Suprapubic skin (tissue), 4 donors: Measurements from ENCODE around the gene UBE2R2. TPM values are rescaled to one million over a fixed set of nuclear protein-coding genes. Genes with fewer than 3 reads are reported as not detected.
"Not testable (repeated sequence)": the region's sequence is repeated elsewhere in the genome, so short reads cannot be mapped to it uniquely, and the experiment has no call there.

ENCODE experiments used
- DNase-seq, 2 donors: peaks; one replicate each; pipeline ENCODE4 v3.0.0-alpha.2; 2019; ENCODE audit warnings: low spot score in 2 of 2
- H3K27ac ChIP-seq: fragments of 200-600 bp; sonication (generic); one replicate; pipeline ENCODE4 v1.5.1; 2019
- H3K27me3 ChIP-seq: fragments of 200-600 bp; sonication (generic); one replicate; pipeline ENCODE4 v1.5.1; 2019
- H3K36me3 ChIP-seq: fragments of 200-600 bp; sonication (generic); one replicate; pipeline ENCODE4 v1.5.1; 2019
- H3K4me1 ChIP-seq: fragments of 200-600 bp; sonication (generic); one replicate; pipeline ENCODE4 v1.5.1; 2019
- H3K4me3 ChIP-seq: fragments of 200-600 bp; sonication (generic); one replicate; pipeline ENCODE4 v1.5.1; 2019; ENCODE audit warnings: mild to moderate bottlenecking
- H3K9me3 ChIP-seq: fragments of 200-600 bp; sonication (generic); one replicate; pipeline ENCODE4 v1.5.1; 2019
- EP300 ChIP-seq: sonication (generic); formaldehyde crosslinking; IDR thresholded peaks from one replicate; pipeline ENCODE4 v1.6.1; 2017; ENCODE audit warnings: antibody characterized with exemption
- POLR2A ChIP-seq, 2 donors: fragments of 450-650 bp; IDR thresholded peaks; one replicate each; pipeline ENCODE4 v1.6.1; 2017; ENCODE audit warnings: antibody characterized with exemption in 2 of 2, mild to moderate bottlenecking in 2 of 2, moderate library complexity in 2 of 2
- POLR2AphosphoS5 ChIP-seq, 3 donors: sonication (generic); formaldehyde crosslinking; IDR thresholded peaks; one replicate each; pipeline ENCODE4 v1.6.1; 2017; ENCODE audit warnings: antibody characterized with exemption in 3 of 3
- WGBS: methylation state at CpG from one replicate; pipeline ENCODE4 v1.1.5; 2018; 5-methylcytosine and 5-hydroxymethylcytosine counted together
- total RNA-seq, 4 donors: library from RNA; depleted of rRNA; stranded (reverse); fragments of >200 nt; gene quantifications; one replicate each; pipeline ENCODE4 v1.1.0, GENCODE V29; 2016
- TF ChIP-seq, protein P1 (sequence below), 2 donors: fragments of 200-600 bp in 1 of 2; fragments of 450-650 bp in 1 of 2; sonication (generic) in 1 of 2; IDR thresholded peaks; one replicate each; pipeline ENCODE4 v1.5.1; 2016 to 2019; ENCODE audit warnings: antibody characterized with exemption in 2 of 2, mild to moderate bottlenecking in 1 of 2, moderate library complexity in 1 of 2

Gene UBE2R2
- total RNA-seq, 4 donors from 2014 or later: 29.2 to 36.4 (median 33.5) TPM

DNA sequence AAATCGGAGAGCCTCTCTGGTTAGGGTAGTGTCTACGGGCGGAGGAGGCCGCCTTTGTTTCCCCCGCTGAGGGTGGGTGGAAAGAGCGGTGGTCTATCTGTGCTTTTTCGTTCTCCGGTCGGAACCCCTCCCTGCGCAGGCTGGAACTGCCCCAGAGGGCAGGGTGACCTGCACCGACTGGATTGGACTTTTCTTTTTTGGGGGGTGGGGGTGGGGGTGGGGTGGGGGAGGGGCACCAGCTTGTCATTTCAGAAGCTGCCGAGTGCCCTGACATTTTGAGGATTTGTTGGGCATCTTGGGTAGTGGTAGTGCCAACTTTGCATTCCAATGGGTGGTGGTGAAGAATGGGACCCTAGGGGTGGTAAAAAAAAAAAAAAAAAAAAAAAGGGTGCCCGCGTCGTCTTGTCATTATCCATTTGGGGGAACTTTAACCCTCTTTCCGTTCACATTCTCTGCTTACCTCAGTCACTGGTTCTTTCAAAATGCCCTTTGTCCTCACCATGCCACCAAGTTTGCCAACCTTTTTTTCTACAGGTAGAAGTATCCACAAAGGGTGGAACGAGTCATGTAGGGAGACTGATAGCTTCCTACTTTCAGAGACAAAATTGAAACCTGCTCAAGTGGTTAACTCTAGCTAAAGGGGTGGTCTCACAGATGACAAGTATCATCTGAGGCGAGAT, 1.3 kb downstream of the UBE2R2 start:
- Histone ChIP-seq H3K4me3 (peak overlapping the region; percentile 96), H3K9me3 (no peaks in the 10 kb centered on the region), H3K27ac (peak overlapping the region; percentile 100), H3K27me3 (no peaks in the 10 kb centered on the region), H3K36me3 (no peaks in the 10 kb centered on the region), H3K4me1 (peaks cover 57% of the 10 kb centered on the region)
- no peak for TF ChIP-seq POLR2A (IDR thresholded peaks at IDR 0.05)
- no peak for TF ChIP-seq POLR2AphosphoS5 (IDR thresholded peaks at IDR 0.05)
- TF ChIP-seq EP300: no peak
- TF ChIP-seq, protein P1, sequence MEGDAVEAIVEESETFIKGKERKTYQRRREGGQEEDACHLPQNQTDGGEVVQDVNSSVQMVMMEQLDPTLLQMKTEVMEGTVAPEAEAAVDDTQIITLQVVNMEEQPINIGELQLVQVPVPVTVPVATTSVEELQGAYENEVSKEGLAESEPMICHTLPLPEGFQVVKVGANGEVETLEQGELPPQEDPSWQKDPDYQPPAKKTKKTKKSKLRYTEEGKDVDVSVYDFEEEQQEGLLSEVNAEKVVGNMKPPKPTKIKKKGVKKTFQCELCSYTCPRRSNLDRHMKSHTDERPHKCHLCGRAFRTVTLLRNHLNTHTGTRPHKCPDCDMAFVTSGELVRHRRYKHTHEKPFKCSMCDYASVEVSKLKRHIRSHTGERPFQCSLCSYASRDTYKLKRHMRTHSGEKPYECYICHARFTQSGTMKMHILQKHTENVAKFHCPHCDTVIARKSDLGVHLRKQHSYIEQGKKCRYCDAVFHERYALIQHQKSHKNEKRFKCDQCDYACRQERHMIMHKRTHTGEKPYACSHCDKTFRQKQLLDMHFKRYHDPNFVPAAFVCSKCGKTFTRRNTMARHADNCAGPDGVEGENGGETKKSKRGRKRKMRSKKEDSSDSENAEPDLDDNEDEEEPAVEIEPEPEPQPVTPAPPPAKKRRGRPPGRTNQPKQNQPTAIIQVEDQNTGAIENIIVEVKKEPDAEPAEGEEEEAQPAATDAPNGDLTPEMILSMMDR (IDR thresholded peaks at IDR 0.05): no peak
- DNase-seq: no peak
- WGBS: under 1% methylated on average over 8 of the region's 18 CpGs

DNA sequence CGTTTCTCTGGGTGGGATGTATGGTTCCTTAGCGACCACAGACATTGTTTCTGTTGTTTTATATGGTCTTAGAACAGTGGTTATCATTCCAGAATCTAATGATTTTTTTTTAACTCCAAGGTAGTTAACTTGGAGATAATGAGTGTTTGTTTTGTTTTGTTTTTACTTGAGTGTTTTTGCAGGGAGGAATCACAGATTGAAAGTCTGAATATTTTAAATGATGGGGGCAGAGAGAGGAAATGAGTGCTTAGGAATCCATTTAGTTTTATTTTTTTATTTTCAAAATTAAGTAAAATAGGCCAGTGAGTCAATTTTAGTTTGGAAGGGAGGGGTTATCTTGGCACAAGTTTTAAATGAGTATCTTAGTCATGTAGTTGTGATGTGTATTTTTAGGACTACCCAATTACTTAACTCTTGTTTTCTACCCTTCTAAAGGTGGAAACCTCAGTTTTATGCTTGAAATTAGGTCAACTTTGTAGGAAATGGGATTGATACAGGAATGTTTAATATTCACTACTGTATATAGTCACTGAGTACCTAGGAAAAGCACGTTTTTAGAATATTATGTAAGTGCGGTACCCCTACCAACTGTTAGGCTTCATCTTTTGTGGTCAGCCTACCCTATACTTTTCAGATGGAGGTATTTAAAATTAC, 2.0 kb downstream of the UBE2R2 start:
- DNase-seq: no peak
- H3K27ac ChIP-seq: peak overlapping the region; percentile 100
- no peaks in the 10 kb centered on the region for H3K27me3 ChIP-seq
- H3K9me3 ChIP-seq: no peaks in the 10 kb centered on the region
- peak overlapping the region; percentile 96 for H3K4me3 ChIP-seq
- H3K36me3 ChIP-seq: no peaks in the 10 kb centered on the region
- peaks cover 50% of the 10 kb centered on the region for H3K4me1 ChIP-seq
- TF ChIP-seq EP300: no peak
- TF ChIP-seq POLR2AphosphoS5 (IDR thresholded peaks at IDR 0.05): no peak
- TF ChIP-seq, protein P1 (IDR thresholded peaks at IDR 0.05): no peak
- TF ChIP-seq POLR2A (IDR thresholded peaks at IDR 0.05): no peak
- WGBS: 16% methylated on average over 4 of the region's 4 CpGs

DNA sequence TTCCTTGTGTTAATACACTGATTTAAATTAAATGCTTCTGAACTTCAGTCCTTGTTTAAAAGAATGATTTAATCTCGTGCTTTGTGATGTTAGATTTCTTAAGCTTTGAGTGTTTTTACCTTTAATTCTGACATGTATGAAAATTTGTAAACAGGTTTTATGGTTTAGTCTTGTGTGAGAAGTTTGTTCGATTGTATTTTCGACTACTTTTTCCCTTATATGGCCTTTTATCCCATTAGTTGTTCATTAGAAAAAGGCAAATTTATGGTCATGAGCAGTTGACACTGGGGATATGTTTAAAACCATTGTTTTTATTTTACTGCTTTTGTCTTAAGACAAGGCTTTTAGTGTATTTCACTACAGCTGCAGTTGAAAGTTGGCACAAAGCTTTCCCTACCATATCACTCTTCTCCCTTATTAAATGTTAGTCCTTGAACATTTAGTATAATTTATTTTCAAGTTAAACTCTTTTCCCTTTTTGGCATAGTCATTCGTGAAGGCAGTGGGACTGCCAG, 3.3 kb downstream of the UBE2R2 start:
- H3K36me3 ChIP-seq: no peaks in the 10 kb centered on the region
- no peaks in the 10 kb centered on the region for H3K27me3 ChIP-seq
- peaks cover 40% of the 10 kb centered on the region for H3K4me1 ChIP-seq
- H3K9me3 ChIP-seq: no peaks in the 10 kb centered on the region
- 35% methylated on average over 4 of the region's 4 CpGs for WGBS
- peak overlapping the region; percentile 100 for H3K27ac ChIP-seq
- no peak for DNase-seq
- TF ChIP-seq, protein P1 (IDR thresholded peaks at IDR 0.05): no peak
- no peak for TF ChIP-seq POLR2AphosphoS5 (IDR thresholded peaks at IDR 0.05)
- TF ChIP-seq POLR2A (IDR thresholded peaks at IDR 0.05): no peak
- TF ChIP-seq EP300: no peak
- H3K4me3 ChIP-seq: peak overlapping the region; percentile 96

DNA sequence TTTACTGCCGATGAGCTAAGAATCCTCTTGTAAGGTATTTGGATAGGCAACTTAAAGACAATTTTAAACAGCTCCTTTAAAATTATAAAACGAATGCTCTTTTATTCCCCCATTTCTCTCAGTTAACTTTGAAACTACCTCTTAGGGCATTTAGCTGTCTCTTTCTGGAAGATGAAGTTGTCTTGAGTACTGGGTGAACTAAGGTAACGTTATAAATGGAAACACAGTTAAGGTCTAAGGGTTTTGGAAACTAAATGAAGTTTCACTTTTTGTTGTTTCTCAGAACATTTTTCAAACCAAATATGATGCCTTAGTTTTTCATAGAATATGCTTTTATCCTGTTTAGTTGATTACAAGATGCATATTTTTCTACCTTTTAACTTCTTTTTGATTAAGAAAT, 6.8 kb downstream of the UBE2R2 start:
- H3K4me1 ChIP-seq: peaks cover 26% of the 10 kb centered on the region
- H3K27me3 ChIP-seq: no peaks in the 10 kb centered on the region
- no peak for TF ChIP-seq POLR2AphosphoS5 (IDR thresholded peaks at IDR 0.05)
- TF ChIP-seq, protein P1 (IDR thresholded peaks at IDR 0.05): no peak
- no peak for TF ChIP-seq POLR2A (IDR thresholded peaks at IDR 0.05)
- no peak for TF ChIP-seq EP300
- H3K36me3 ChIP-seq: no peaks in the 10 kb centered on the region
- DNase-seq: no peak
- H3K27ac ChIP-seq: no peak overlapping the region
- no peak overlapping the region for H3K4me3 ChIP-seq
- H3K9me3 ChIP-seq: no peaks in the 10 kb centered on the region
- WGBS: 87% methylated on average over 3 of the region's 3 CpGs

DNA sequence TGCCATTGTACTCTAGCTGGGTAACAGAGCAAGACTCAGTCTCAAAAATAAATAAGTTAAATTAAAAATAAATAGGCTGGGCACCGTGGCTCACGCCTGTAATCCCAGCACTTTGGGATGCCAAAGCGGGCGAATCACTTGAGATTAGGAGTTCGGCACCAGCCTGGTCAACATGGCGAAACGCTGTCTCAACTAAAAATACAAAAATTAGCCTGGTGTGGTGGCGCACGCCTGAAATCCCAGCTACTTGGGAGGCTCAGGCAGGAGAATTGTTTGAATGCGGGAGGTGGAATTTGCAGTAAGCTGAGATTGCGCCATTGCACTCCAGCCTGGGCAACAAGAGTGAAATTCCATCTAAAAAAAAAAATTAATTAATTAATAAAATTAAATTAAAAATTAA, 10.3 kb downstream of the UBE2R2 start:
- not testable (repeated sequence) for H3K4me1 ChIP-seq, H3K27ac ChIP-seq, H3K9me3 ChIP-seq, DNase-seq, H3K36me3 ChIP-seq, H3K4me3 ChIP-seq, H3K27me3 ChIP-seq
- WGBS: 96% methylated on average over 11 of the region's 11 CpGs

DNA sequence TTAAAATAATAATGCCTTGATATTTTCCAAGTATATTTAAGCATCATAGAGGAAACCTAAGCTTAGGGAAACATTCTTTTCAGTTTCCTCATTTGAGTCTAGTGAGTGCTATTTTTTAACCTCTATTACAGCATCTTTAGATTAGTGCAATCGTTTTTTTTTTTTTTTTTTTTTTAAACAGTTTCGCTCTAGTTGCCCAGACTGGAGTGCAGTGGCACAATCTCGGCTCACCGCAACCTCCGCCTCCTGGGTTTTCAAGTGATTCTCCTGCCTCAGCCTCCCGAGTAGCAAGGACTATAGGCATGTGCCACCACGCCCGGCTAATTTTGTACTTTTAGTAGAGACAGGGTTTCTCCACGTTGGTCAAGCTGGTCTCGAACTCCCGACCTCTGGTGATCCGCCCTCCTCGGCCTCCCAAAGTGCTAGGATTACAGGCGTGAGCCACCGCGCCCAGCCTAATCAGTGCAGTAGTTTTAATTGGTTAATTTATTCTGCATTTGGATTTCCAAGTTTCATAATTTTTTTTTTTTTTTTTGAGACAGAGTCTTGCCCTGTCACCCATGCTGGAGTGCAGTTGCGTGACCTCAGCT, 12.8 kb downstream of the UBE2R2 start:
- 90% methylated on average over 17 of the region's 17 CpGs for WGBS
- not testable (repeated sequence) for H3K4me3 ChIP-seq, H3K27ac ChIP-seq, H3K4me1 ChIP-seq, H3K36me3 ChIP-seq, H3K9me3 ChIP-seq, H3K27me3 ChIP-seq, DNase-seq
